ENCODE data around the gene SOD3.

SOD3 gene

GRCh38 chr4:24842356-24842755 is 47.0 kb downstream of the SOD3 start:
- Histone ChIP-seq H3K27ac (ENCODE audit: low read depth, low read length, poor library complexity, severe bottlenecking) (no peak overlapping the region), H3K9ac (ENCODE audit: low read length) (no peak overlapping the region), H3K4me3 (ENCODE audit: low read depth, low read length, poor library complexity, severe bottlenecking) (no peak overlapping the region), H3F3A (ENCODE audit: insufficient read depth, low read length) (no peaks in the 10 kb centered on the region), H3K4me1 (ENCODE audit: insufficient read depth, low read length, severe bottlenecking) (no peaks in the 10 kb centered on the region), H3K36me3 (ENCODE audit: insufficient read depth, low read length) (no peaks in the 10 kb centered on the region), H3K9me3 (ENCODE audit: low read length) (no peaks in the 10 kb centered on the region), H3K4me2 (ENCODE audit: low read length) (no peak overlapping the region), H2AFZ (ENCODE audit: low read length) (no peak overlapping the region), H4K20me1 (ENCODE audit: insufficient read depth, low read length) (no peaks in the 10 kb centered on the region), H3K27me3 (ENCODE audit: insufficient read depth, low read length) (no peaks in the 10 kb centered on the region), H3K79me2 (ENCODE audit: insufficient read depth, low read length) (no peaks in the 10 kb centered on the region), H3K9me2 (ENCODE audit: low read depth, low read length) (no peaks in the 10 kb centered on the region)
- no peak for TF ChIP-seq CTCF (IDR thresholded peaks at IDR 0.05; ENCODE audit: low read length)
- TF ChIP-seq EZH2 (IDR thresholded peaks at IDR 0.05; ENCODE audit: borderline replicate concordance, low read length): no peak

- Histone ChIP-seq H3K9me3 (ENCODE audit: low read length) (no peaks in the 10 kb centered on the region), H3K9ac (ENCODE audit: low read length) (no peak overlapping the region)
Observed at GRCh38 chr4:24843096-24843495, 47.7 kb downstream of the SOD3 start.

GRCh38 chr4:24845132-24845531 is 49.8 kb downstream of the SOD3 start:
- Histone ChIP-seq H2AFZ (ENCODE audit: low read length) (no peak overlapping the region), H3K36me3 (ENCODE audit: insufficient read depth, low read length) (no peaks in the 10 kb centered on the region), H3K27me3 (ENCODE audit: insufficient read depth, low read length) (no peaks in the 10 kb centered on the region), H3K4me3 (ENCODE audit: low read depth, low read length, poor library complexity, severe bottlenecking) (no peak overlapping the region), H3K4me1 (ENCODE audit: insufficient read depth, low read length, severe bottlenecking) (no peaks in the 10 kb centered on the region), H3K27ac (ENCODE audit: low read depth, low read length, poor library complexity, severe bottlenecking) (no peak overlapping the region), H3K4me2 (ENCODE audit: low read length) (no peak overlapping the region), H3K9me2 (ENCODE audit: low read depth, low read length) (no peaks in the 10 kb centered on the region), H3K9ac (ENCODE audit: low read length) (no peak overlapping the region), H4K20me1 (ENCODE audit: insufficient read depth, low read length) (no peaks in the 10 kb centered on the region), H3K9me3 (ENCODE audit: low read length) (no peaks in the 10 kb centered on the region), H3K79me2 (ENCODE audit: insufficient read depth, low read length) (no peaks in the 10 kb centered on the region), H3F3A (ENCODE audit: insufficient read depth, low read length) (no peaks in the 10 kb centered on the region)
- TF ChIP-seq CTCF (IDR thresholded peaks at IDR 0.05; ENCODE audit: low read length): no peak
- no peak for TF ChIP-seq EZH2 (IDR thresholded peaks at IDR 0.05; ENCODE audit: borderline replicate concordance, low read length)

More at GRCh38 chr4:24843096-24843495, 47.7 kb downstream of the SOD3 start:
- no peaks in the 10 kb centered on the region for H4K20me1 ChIP-seq (ENCODE audit: insufficient read depth, low read length)
- no peaks in the 10 kb centered on the region for H3K27me3 ChIP-seq (ENCODE audit: insufficient read depth, low read length)
- H3F3A ChIP-seq (ENCODE audit: insufficient read depth, low read length): no peaks in the 10 kb centered on the region
- H3K79me2 ChIP-seq (ENCODE audit: insufficient read depth, low read length): no peaks in the 10 kb centered on the region
- H3K27ac ChIP-seq (ENCODE audit: low read depth, low read length, poor library complexity, severe bottlenecking): no peak overlapping the region
- H3K4me2 ChIP-seq (ENCODE audit: low read length): no peak overlapping the region
- no peak overlapping the region for H3K4me3 ChIP-seq (ENCODE audit: low read depth, low read length, poor library complexity, severe bottlenecking)
- H2AFZ ChIP-seq (ENCODE audit: low read length): no peak overlapping the region
- H3K9me2 ChIP-seq (ENCODE audit: low read depth, low read length): no peaks in the 10 kb centered on the region
- no peaks in the 10 kb centered on the region for H3K4me1 ChIP-seq (ENCODE audit: insufficient read depth, low read length, severe bottlenecking)
- no peaks in the 10 kb centered on the region for H3K36me3 ChIP-seq (ENCODE audit: insufficient read depth, low read length)
- TF ChIP-seq CTCF (IDR thresholded peaks at IDR 0.05; ENCODE audit: low read length): no peak
- TF ChIP-seq EZH2 (IDR thresholded peaks at IDR 0.05; ENCODE audit: borderline replicate concordance, low read length): no peak

Data from OCI-LY1 (cell line).